Karpas-422 (cell line): ENCODE data around the gene AIG1. TPM values are rescaled to one million over a fixed set of nuclear protein-coding genes. Genes with fewer than 3 reads are reported as not detected.
"Not testable (repeated sequence)": the region's sequence is repeated elsewhere in the genome, so short reads cannot be mapped to it uniquely, and the experiment has no call there.

Experiments used
- DNase-seq: peaks from one replicate; pipeline ENCODE4 v3.0.0-alpha.2; 2015
- H2AFZ ChIP-seq: fragments of 200-600 bp; sonication (generic); 2 replicates; pipeline ENCODE4 v1.6.1; 2014; ENCODE audit warnings: antibody characterized with exemption, low read length, mixed read lengths
- H3K27ac ChIP-seq: fragments of 200-600 bp; sonication (generic); 2 replicates; pipeline ENCODE4 v1.5.1; 2014; ENCODE audit warnings: mild to moderate bottlenecking, low read length, moderate library complexity
- H3K27me3 ChIP-seq: fragments of 200-600 bp; sonication (generic); 2 replicates; pipeline ENCODE4 v1.6.1; 2014; ENCODE audit warnings: low read length, mixed read lengths
- H3K36me3 ChIP-seq: fragments of 200-600 bp; sonication (generic); 2 replicates; pipeline ENCODE4 v1.6.1; 2014; ENCODE audit warnings: low read length, mixed read lengths; ENCODE audit not compliant: insufficient read depth
- H3K4me1 ChIP-seq: fragments of 200-600 bp; sonication (generic); 2 replicates; pipeline ENCODE4 v1.6.1; 2014; ENCODE audit warnings: mild to moderate bottlenecking, low read length, mixed read lengths
- H3K4me2 ChIP-seq: fragments of 200-600 bp; sonication (generic); 2 replicates; pipeline ENCODE4 v1.6.1; 2014; ENCODE audit warnings: low read length, low read depth, mild to moderate bottlenecking; ENCODE audit not compliant: poor library complexity, severe bottlenecking
- H3K4me3 ChIP-seq: fragments of 200-600 bp; sonication (generic); 2 replicates; pipeline ENCODE4 v1.5.1; 2014; ENCODE audit warnings: mild to moderate bottlenecking, antibody characterized with exemption, low read length, mixed read lengths
- H3K79me2 ChIP-seq: fragments of 200-600 bp; sonication (generic); 2 replicates; pipeline ENCODE4 v1.6.1; 2014; ENCODE audit warnings: mild to moderate bottlenecking, low read length, mixed read lengths
- H3K9ac ChIP-seq: fragments of 200-600 bp; sonication (generic); 2 replicates; pipeline ENCODE4 v1.6.0; 2014; ENCODE audit warnings: low read length
- H3K9me2 ChIP-seq: fragments of 200-600 bp; sonication (generic), shearing (Covaris generic); replicated peaks from 2 replicates; pipeline ENCODE4 v1.6.0; 2014; ENCODE audit warnings: mild to moderate bottlenecking, low read length, moderate library complexity; ENCODE audit not compliant: insufficient read depth
- H3K9me3 ChIP-seq: fragments of 300-700, 200-600 bp; sonication (generic); 2 replicates; pipeline ENCODE4 v1.6.1; 2014; ENCODE audit warnings: low read length, mixed read lengths
- H4K20me1 ChIP-seq: fragments of 200-600 bp; sonication (generic); 2 replicates; pipeline ENCODE4 v1.6.1; 2014; ENCODE audit warnings: mild to moderate bottlenecking, antibody characterized with exemption, low read length, low read depth; ENCODE audit not compliant: insufficient read depth
- total RNA-seq: library from RNA; depleted of rRNA; stranded (reverse); fragments of >200 nt; shearing (Covaris generic); gene quantifications from 2 replicates; pipeline ENCODE4 v1.2.3, GENCODE V29; 2014; ENCODE audit warnings: low replicate concordance; rRNA removed

AIG1 gene
- 1.4 and 10.2 TPM in 2 replicates for total RNA-seq

GRCh38 chr6:143060806-143061596, at the start of gene AIG1:
TSS of gene AIG1 (plus strand) at chr6:143060889. CDS start at chr6:143060926, 37 bp downstream.
- Histone ChIP-seq H3K27ac (no peak within 1 kb of the TSS), H3K27me3 (no peaks in the 10 kb centered on the region), H3K9me3 (no peaks in the 10 kb centered on the region), H3K36me3 (no peaks in the 10 kb centered on the region), H3K79me2 (no peaks in the 10 kb centered on the region), H2AFZ (peak within 1 kb of the TSS; percentile 84; the same call in 1 of the 2 replicates), H4K20me1 (no peaks in the 10 kb centered on the region), H3K4me1 (peaks cover 22% of the 10 kb centered on the region), H3K9ac (peak within 1 kb of the TSS; percentile 68), H3K4me2 (peak within 1 kb of the TSS; percentile 82), H3K4me3 (peak within 1 kb of the TSS; percentile 65), H3K9me2 (no peaks in the 10 kb centered on the region)
- DNase-seq, result no peak

- Histone ChIP-seq H3K9me2 (no peaks in the 10 kb centered on the region), H2AFZ (no peak overlapping the region)
- no peak for DNase-seq
Measured at GRCh38 chr6:143014764-143015163, 45.9 kb upstream of the AIG1 start.

GRCh38 chr6:143015300-143015706, 45.4 kb upstream of the AIG1 start:
- H3K4me3 ChIP-seq, result no peak overlapping the region
- no peaks in the 10 kb centered on the region for H3K9me3 ChIP-seq
- H3K79me2 ChIP-seq, result no peaks in the 10 kb centered on the region
- H3K4me1 ChIP-seq, result no peaks in the 10 kb centered on the region
- H3K4me2 ChIP-seq, result no peak overlapping the region
- H3K27me3 ChIP-seq, result no peaks in the 10 kb centered on the region
- DNase-seq, result no peak
- no peak overlapping the region for H2AFZ ChIP-seq
- H3K36me3 ChIP-seq, result no peaks in the 10 kb centered on the region
- H3K9me2 ChIP-seq, result no peaks in the 10 kb centered on the region
- H3K9ac ChIP-seq, result no peak overlapping the region
- no peaks in the 10 kb centered on the region for H4K20me1 ChIP-seq
- H3K27ac ChIP-seq, result no peak overlapping the region

More at GRCh38 chr6:143014764-143015163, 45.9 kb upstream of the AIG1 start:
- no peaks in the 10 kb centered on the region for H3K27me3 ChIP-seq
- no peak overlapping the region for H3K27ac ChIP-seq
- H3K4me3 ChIP-seq, result no peak overlapping the region
- no peak overlapping the region for H3K9ac ChIP-seq
- H3K9me3 ChIP-seq, result no peaks in the 10 kb centered on the region
- no peak overlapping the region for H3K4me2 ChIP-seq
- no peaks in the 10 kb centered on the region for H3K36me3 ChIP-seq
- no peaks in the 10 kb centered on the region for H3K79me2 ChIP-seq
- H4K20me1 ChIP-seq, result no peaks in the 10 kb centered on the region
- H3K4me1 ChIP-seq, result no peaks in the 10 kb centered on the region

- H3K9me2 ChIP-seq, result no peaks in the 10 kb centered on the region
- no peak overlapping the region for H3K4me2 ChIP-seq
- no peak overlapping the region for H2AFZ ChIP-seq
- no peaks in the 10 kb centered on the region for H4K20me1 ChIP-seq
- H3K79me2 ChIP-seq, result no peaks in the 10 kb centered on the region
- DNase-seq, result no peak
- no peaks in the 10 kb centered on the region for H3K9me3 ChIP-seq
- H3K4me3 ChIP-seq, result no peak overlapping the region
- H3K27ac ChIP-seq, result no peak overlapping the region
- H3K4me1 ChIP-seq, result no peaks in the 10 kb centered on the region
- no peak overlapping the region for H3K9ac ChIP-seq
- no peaks in the 10 kb centered on the region for H3K36me3 ChIP-seq
- no peaks in the 10 kb centered on the region for H3K27me3 ChIP-seq
Measured at GRCh38 chr6:143018955-143019354, 41.7 kb upstream of the AIG1 start.

- H3K27me3 ChIP-seq, DNase-seq, H3K9me3 ChIP-seq, H3K4me2 ChIP-seq, H3K4me3 ChIP-seq, H3K27ac ChIP-seq, H3K79me2 ChIP-seq, H4K20me1 ChIP-seq, H2AFZ ChIP-seq, H3K9ac ChIP-seq, H3K4me1 ChIP-seq, H3K9me2 ChIP-seq, H3K36me3 ChIP-seq: not testable (repeated sequence)
Measured at GRCh38 chr6:143020862-143021261, 39.8 kb upstream of the AIG1 start.

GRCh38 chr6:143021543-143021942, 39.1 kb upstream of the AIG1 start:
- H2AFZ ChIP-seq, result no peak overlapping the region
- DNase-seq, result no peak
- no peak overlapping the region for H3K27ac ChIP-seq
- no peaks in the 10 kb centered on the region for H3K79me2 ChIP-seq
- H3K9me3 ChIP-seq, result no peaks in the 10 kb centered on the region
- no peaks in the 10 kb centered on the region for H3K27me3 ChIP-seq
- no peaks in the 10 kb centered on the region for H4K20me1 ChIP-seq
- H3K4me2 ChIP-seq, result no peak overlapping the region
- no peak overlapping the region for H3K9ac ChIP-seq
- H3K4me1 ChIP-seq, result no peaks in the 10 kb centered on the region
- H3K4me3 ChIP-seq, result no peak overlapping the region
- no peaks in the 10 kb centered on the region for H3K9me2 ChIP-seq
- no peaks in the 10 kb centered on the region for H3K36me3 ChIP-seq

- no peak for DNase-seq
- no peaks in the 10 kb centered on the region for H3K36me3 ChIP-seq
- no peak overlapping the region for H3K4me3 ChIP-seq
- H2AFZ ChIP-seq, result no peak overlapping the region
- no peaks in the 10 kb centered on the region for H3K27me3 ChIP-seq
- no peaks in the 10 kb centered on the region for H3K9me2 ChIP-seq
- H3K9me3 ChIP-seq, result no peaks in the 10 kb centered on the region
- no peaks in the 10 kb centered on the region for H4K20me1 ChIP-seq
- H3K79me2 ChIP-seq, result no peaks in the 10 kb centered on the region
- H3K4me2 ChIP-seq, result no peak overlapping the region
- H3K4me1 ChIP-seq, result no peaks in the 10 kb centered on the region
- H3K9ac ChIP-seq, result no peak overlapping the region
- no peak overlapping the region for H3K27ac ChIP-seq
Measured at GRCh38 chr6:143022587-143022986, 38.1 kb upstream of the AIG1 start.

- Histone ChIP-seq H3K9me3 (no peaks in the 10 kb centered on the region), H3K4me3 (no peak overlapping the region), H4K20me1 (no peaks in the 10 kb centered on the region), H3K4me1 (no peaks in the 10 kb centered on the region), H3K9me2 (no peaks in the 10 kb centered on the region), H2AFZ (no peak overlapping the region), H3K27me3 (no peaks in the 10 kb centered on the region), H3K9ac (no peak overlapping the region), H3K79me2 (no peaks in the 10 kb centered on the region), H3K27ac (no peak overlapping the region), H3K4me2 (no peak overlapping the region), H3K36me3 (no peaks in the 10 kb centered on the region)
- DNase-seq, result no peak
Measured at GRCh38 chr6:143023695-143024094, 37.0 kb upstream of the AIG1 start.
